ENCODE data around the gene TAOK1. TPM values are rescaled to one million over a fixed set of nuclear protein-coding genes. Genes with fewer than 3 reads are reported as not detected.
A peak's percentile ranks its signal among the peaks of the same experiment; 100 is the strongest.

The TAOK1 gene
- total RNA-seq, 1 donor from 2014 or later = 101 TPM

DNA sequence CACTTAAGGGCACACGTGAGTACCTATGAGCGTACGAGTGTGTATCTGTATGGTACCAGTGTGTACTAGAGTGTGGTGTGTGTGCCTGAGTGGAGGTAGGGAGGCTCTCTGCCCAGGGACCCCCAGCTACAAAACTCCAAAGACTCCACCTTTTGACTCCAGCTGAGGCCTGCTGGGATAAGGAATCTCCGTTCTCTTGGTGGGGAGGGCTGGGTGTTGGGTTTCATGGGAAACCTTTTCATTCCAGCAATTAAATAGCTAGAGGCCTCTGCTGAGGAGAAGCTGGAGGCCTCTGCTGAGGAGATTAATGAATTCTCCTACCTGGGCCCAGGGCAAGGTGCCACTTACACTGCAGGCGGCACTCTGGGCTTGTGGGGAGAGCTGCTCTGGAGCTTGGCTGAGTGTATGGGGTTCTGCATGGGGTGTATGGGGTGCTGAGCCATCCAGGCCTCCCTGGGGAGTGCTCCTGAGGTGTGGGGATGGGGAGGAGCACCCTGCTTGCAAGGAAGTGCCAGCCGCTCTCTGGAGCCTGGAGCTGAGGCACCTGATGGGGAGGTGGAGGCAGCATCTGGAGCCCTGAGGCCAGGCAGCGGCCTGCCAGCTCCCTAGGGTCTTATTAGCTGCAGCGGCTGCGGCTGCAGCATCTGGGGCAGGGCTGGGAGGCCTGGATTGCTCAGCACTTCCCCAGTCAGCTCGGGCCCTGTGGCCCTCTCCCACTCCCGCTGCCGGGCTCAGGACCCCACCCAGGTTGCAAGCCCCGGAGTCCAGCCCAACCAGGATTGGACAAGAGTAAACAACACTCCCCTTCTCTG is 207.4 kb downstream of the TAOK1 start:
- ATAC-seq (peak; percentile 3), DNase-seq (ENCODE audit: low spot score) (no peak)
- intact Hi-C loops (cut with DNase I) = no loop called here

Other genes starting within 250 kb of the TAOK1 start
- 109 TPM for gene MYO18A, start 210.0 kb upstream of the TAOK1 start, total RNA-seq
- gene CRYBA1, start 143.5 kb upstream of the TAOK1 start, total RNA-seq = not detected
- 53.9 TPM for gene NUFIP2, start 96.2 kb upstream of the TAOK1 start, total RNA-seq
- gene ABHD15, start 176.7 kb downstream of the TAOK1 start, total RNA-seq = 11.1 TPM
- 39.9 TPM for gene TP53I13, start 178.3 kb downstream of the TAOK1 start, total RNA-seq
- gene GIT1, start 199.3 kb downstream of the TAOK1 start, total RNA-seq = 93.8 TPM
- gene ANKRD13B, start 202.8 kb downstream of the TAOK1 start, total RNA-seq = 22.4 TPM
- 21.5 TPM for gene CORO6, start 232.5 kb downstream of the TAOK1 start, total RNA-seq